ENCODE results near the gene POLR3C.

Gene POLR3C

DNA sequence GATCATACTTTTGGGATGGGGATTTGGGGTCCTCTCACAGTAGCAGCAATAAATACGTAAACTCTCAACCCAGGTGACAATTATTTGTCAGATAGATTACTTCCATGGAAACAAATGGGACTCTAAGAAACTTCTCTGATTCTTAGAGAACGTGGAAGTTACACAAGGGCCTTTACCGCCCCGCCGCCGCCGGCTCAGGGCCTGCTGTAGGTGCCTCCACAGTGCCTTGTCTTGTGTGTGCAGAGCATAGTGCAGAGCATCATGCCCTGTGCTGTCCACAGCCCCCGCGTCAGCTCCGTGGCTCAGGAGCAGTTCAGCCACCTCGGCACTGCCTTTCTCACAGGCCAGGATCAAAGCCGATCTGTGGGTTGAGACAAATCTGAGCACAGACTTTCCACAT, 50.6 kb downstream of the POLR3C start:
- H3K27ac ChIP-seq = no peak overlapping the region
- TF ChIP-seq POLR2AphosphoS5 (IDR thresholded peaks at IDR 0.05; ENCODE audit: borderline replicate concordance, low read depth, low read length) = no peak
- no peak for TF ChIP-seq FOXP2 (optimal IDR thresholded peaks at IDR 0.05; ENCODE audit: control extremely low read depth, extremely low read length, insufficient read depth)
- no peak for TF ChIP-seq EZH2 (IDR thresholded peaks at IDR 0.05)
- H3K9ac ChIP-seq (ENCODE audit: insufficient read length) = no peak overlapping the region
- no peaks in the 10 kb centered on the region for H3K9me3 ChIP-seq (ENCODE audit: low read depth, low read length)
- H3K4me3 ChIP-seq = no peak overlapping the region
- no peak for DNase-seq (ENCODE audit: low read depth, low spot score)
- no peaks in the 10 kb centered on the region for H3K36me3 ChIP-seq (ENCODE audit: insufficient read depth, low read length)

DNA sequence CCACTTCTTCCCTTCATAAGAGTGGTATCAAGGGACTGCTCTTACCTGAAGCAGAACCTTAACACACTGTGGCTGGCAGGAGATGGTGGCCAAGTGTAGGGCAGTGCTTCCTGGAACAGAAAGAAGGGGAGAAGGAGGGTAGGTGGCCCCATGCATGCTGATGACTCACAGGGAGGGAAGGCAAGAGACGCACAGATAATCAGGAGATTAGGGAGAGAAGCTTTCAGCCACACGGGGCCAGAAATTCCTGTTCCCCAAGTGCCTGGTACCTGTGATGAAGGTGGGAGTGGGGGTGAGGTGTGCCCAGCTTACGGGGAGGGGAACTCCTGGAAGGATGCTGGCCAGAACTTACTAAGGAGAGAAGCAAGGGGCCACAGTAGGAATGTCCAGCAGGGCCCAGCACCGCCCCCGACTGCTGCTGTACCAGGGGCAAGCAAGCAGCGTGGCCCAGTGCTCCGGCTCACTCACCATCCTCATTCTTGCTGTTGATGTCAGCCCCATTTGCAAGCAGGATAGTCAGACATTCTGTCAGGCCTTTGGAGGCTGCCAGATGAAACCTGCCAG, 54.0 kb downstream of the POLR3C start:
- no peaks in the 10 kb centered on the region for H3K36me3 ChIP-seq (ENCODE audit: insufficient read depth, low read length)
- TF ChIP-seq FOXP2 (optimal IDR thresholded peaks at IDR 0.05; ENCODE audit: control extremely low read depth, extremely low read length, insufficient read depth) (no peak), EZH2 (IDR thresholded peaks at IDR 0.05) (no peak), POLR2AphosphoS5 (IDR thresholded peaks at IDR 0.05; ENCODE audit: borderline replicate concordance, low read depth, low read length) (no peak)
- no peak overlapping the region for H3K27ac ChIP-seq
- DNase-seq (ENCODE audit: low read depth, low spot score) = no peak
- no peaks in the 10 kb centered on the region for H3K9me3 ChIP-seq (ENCODE audit: low read depth, low read length)
- no peak overlapping the region for H3K9ac ChIP-seq (ENCODE audit: insufficient read length)
- no peak overlapping the region for H3K4me3 ChIP-seq

GRCh38 chr1:145878724-145879123, 54.7 kb downstream of the POLR3C start:
- Histone ChIP-seq H3K27ac (no peak overlapping the region), H3K36me3 (ENCODE audit: insufficient read depth, low read length) (no peaks in the 10 kb centered on the region), H3K9ac (ENCODE audit: insufficient read length) (no peak overlapping the region), H3K4me3 (no peak overlapping the region), H3K9me3 (ENCODE audit: low read depth, low read length) (no peaks in the 10 kb centered on the region)
- TF ChIP-seq FOXP2 (optimal IDR thresholded peaks at IDR 0.05; ENCODE audit: control extremely low read depth, extremely low read length, insufficient read depth) (no peak), EZH2 (IDR thresholded peaks at IDR 0.05) (no peak), POLR2AphosphoS5 (IDR thresholded peaks at IDR 0.05; ENCODE audit: borderline replicate concordance, low read depth, low read length) (no peak)
- no peak for DNase-seq (ENCODE audit: low read depth, low spot score)

DNA sequence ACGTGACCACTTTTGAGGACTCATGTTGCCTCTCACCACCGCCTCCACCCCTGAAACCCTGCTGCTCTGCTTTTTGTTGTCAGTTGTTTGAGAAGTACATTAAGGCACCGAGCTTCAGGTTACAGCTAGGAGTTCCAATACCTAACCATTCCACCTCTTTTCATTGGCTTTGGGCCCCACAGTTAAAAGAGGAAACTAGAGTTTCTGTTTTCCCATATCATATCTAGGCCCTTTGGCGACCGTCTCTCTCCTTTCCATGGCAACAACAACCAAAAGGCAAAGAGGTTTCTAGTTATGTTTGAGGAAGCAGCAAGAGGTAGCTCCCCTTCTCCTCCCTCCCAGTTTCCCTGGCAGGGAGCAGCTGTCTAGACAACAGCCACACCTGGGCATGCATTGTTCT, 55.8 kb downstream of the POLR3C start:
- TF ChIP-seq EZH2 (IDR thresholded peaks at IDR 0.05) = no peak
- no peak for TF ChIP-seq POLR2AphosphoS5 (IDR thresholded peaks at IDR 0.05; ENCODE audit: borderline replicate concordance, low read depth, low read length)
- Histone ChIP-seq H3K4me3 (no peak overlapping the region), H3K9me3 (ENCODE audit: low read depth, low read length) (no peaks in the 10 kb centered on the region), H3K27ac (no peak overlapping the region), H3K9ac (ENCODE audit: insufficient read length) (no peak overlapping the region), H3K36me3 (ENCODE audit: insufficient read depth, low read length) (no peaks in the 10 kb centered on the region)
- no peak for DNase-seq (ENCODE audit: low read depth, low spot score)

- Histone ChIP-seq H3K9ac (ENCODE audit: insufficient read length) (no peak overlapping the region), H3K4me3 (no peak overlapping the region), H3K27ac (no peak overlapping the region), H3K9me3 (ENCODE audit: low read depth, low read length) (no peaks in the 10 kb centered on the region), H3K36me3 (ENCODE audit: insufficient read depth, low read length) (no peaks in the 10 kb centered on the region)
- no peak for DNase-seq (ENCODE audit: low read depth, low spot score)
- TF ChIP-seq EZH2 (IDR thresholded peaks at IDR 0.05) (no peak), FOXP2 (optimal IDR thresholded peaks at IDR 0.05; ENCODE audit: control extremely low read depth, extremely low read length, insufficient read depth) (no peak)
Observed at GRCh38 chr1:145884675-145885074, 60.7 kb downstream of the POLR3C start.

- Histone ChIP-seq H3K9me3 (ENCODE audit: low read depth, low read length) (no peaks in the 10 kb centered on the region), H3K27ac (no peak within 1 kb of the TSS), H3K4me3 (peak within 1 kb of the TSS; percentile 91), H3K9ac (ENCODE audit: insufficient read length) (no peak within 1 kb of the TSS), H3K36me3 (ENCODE audit: insufficient read depth, low read length) (no peaks in the 10 kb centered on the region)
- DNase-seq (ENCODE audit: low read depth, low spot score) = no peak
- TF ChIP-seq FOXP2 (optimal IDR thresholded peaks at IDR 0.05; ENCODE audit: control extremely low read depth, extremely low read length, insufficient read depth) = no peak
- no peak for TF ChIP-seq EZH2 (IDR thresholded peaks at IDR 0.05)
- TF ChIP-seq POLR2AphosphoS5 (IDR thresholded peaks at IDR 0.05; ENCODE audit: borderline replicate concordance, low read depth, low read length) = no peak
Observed at GRCh38 chr1:145885738-145886287, 61.8 kb downstream of the POLR3C start, which contains the start of gene ANKRD35. ANKRD35 (minus strand) TSS chr1:145885866; CDS start chr1:145885758, 108 bp downstream.

GRCh38 chr1:145886390-145886789, 62.4 kb downstream of the POLR3C start:
- H3K4me3 ChIP-seq = peak overlapping the region; percentile 91
- H3K9ac ChIP-seq (ENCODE audit: insufficient read length) = no peak overlapping the region
- H3K36me3 ChIP-seq (ENCODE audit: insufficient read depth, low read length) = no peaks in the 10 kb centered on the region
- H3K9me3 ChIP-seq (ENCODE audit: low read depth, low read length) = no peaks in the 10 kb centered on the region
- TF ChIP-seq FOXP2 (optimal IDR thresholded peaks at IDR 0.05; ENCODE audit: control extremely low read depth, extremely low read length, insufficient read depth) = no peak
- DNase-seq (ENCODE audit: low read depth, low spot score) = no peak
- H3K27ac ChIP-seq = no peak overlapping the region

DNA sequence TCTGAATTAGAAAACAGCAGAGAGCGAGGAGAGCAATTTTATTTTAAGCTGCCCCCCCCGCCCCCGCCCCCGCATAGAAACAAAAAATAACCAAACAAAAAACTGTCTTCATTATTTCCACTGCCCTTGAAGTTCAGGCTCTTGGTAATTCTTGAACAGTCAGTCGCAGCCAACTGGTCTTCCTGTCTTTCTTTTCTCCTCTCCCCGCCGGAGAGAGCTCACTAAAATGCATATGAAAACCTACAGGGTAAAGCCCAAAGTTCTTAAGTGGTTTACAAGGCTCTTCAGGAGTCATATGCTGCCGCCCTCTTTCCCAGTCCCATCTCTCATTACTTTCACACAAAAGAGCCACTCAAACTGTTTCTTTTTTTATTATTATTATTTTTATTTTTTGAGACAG, 62.8 kb downstream of the POLR3C start:
- H3K27ac ChIP-seq = no peak overlapping the region
- DNase-seq (ENCODE audit: low read depth, low spot score) = no peak
- TF ChIP-seq FOXP2 (optimal IDR thresholded peaks at IDR 0.05; ENCODE audit: control extremely low read depth, extremely low read length, insufficient read depth) = no peak
- TF ChIP-seq POLR2AphosphoS5 (IDR thresholded peaks at IDR 0.05; ENCODE audit: borderline replicate concordance, low read depth, low read length) = no peak
- TF ChIP-seq EZH2 (IDR thresholded peaks at IDR 0.05) = no peak
- H3K36me3 ChIP-seq (ENCODE audit: insufficient read depth, low read length) = no peaks in the 10 kb centered on the region
- H3K9ac ChIP-seq (ENCODE audit: insufficient read length) = no peak overlapping the region
- no peaks in the 10 kb centered on the region for H3K9me3 ChIP-seq (ENCODE audit: low read depth, low read length)
- H3K4me3 ChIP-seq = no peak overlapping the region

DNA sequence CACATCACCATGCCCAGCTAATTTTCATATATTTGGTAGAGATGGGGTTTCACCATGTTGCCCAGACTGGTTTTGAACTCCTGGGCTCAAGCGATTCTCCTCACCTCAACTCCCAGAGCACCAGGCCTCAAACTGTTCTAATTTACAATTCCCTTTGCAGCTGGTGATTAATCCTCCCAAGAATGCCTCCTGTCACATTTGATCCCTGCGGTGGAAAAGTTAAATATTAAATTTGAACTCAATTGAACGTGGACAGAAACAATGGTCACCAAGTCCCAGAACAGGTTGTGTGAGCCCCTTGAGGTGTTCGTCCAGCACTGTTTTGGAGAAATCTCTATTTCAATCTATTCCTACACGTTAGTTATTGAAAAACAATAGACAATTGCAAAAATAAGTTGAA, 63.6 kb downstream of the POLR3C start:
- H3K9ac ChIP-seq (ENCODE audit: insufficient read length) = no peak overlapping the region
- no peaks in the 10 kb centered on the region for H3K36me3 ChIP-seq (ENCODE audit: insufficient read depth, low read length)
- DNase-seq (ENCODE audit: low read depth, low spot score) = no peak
- H3K27ac ChIP-seq = no peak overlapping the region
- no peaks in the 10 kb centered on the region for H3K9me3 ChIP-seq (ENCODE audit: low read depth, low read length)
- no peak overlapping the region for H3K4me3 ChIP-seq
- TF ChIP-seq POLR2AphosphoS5 (IDR thresholded peaks at IDR 0.05; ENCODE audit: borderline replicate concordance, low read depth, low read length) (no peak), EZH2 (IDR thresholded peaks at IDR 0.05) (no peak), FOXP2 (optimal IDR thresholded peaks at IDR 0.05; ENCODE audit: control extremely low read depth, extremely low read length, insufficient read depth) (no peak)

Data from SK-N-MC (cell line).